Stimulated activated naive B cell treated with anti-CD40 and anti-IgM and Interleukin-4, amounts not matched to agents 10 μg/mL and 1 μg/mL and 100 μg/mL, for 72 hours (primary cell): ENCODE results near the gene HEBP1.

ENCODE experiments used
- ATAC-seq, 2 donors: fragments of 150-1000 bp; cut with Tn5 transposase; replicated peaks; 2 replicates each; pipeline ENCODE4 v1.10.0; 2021; ENCODE audit warnings: moderate library complexity in 1 of 2
- DNase-seq: peaks from one replicate; pipeline ENCODE4 v3.0.0; 2021
- H3K27ac Mint-ChIP-seq: one replicate; pipeline ENCODE4 v1.8.0; 2022; ENCODE audit warnings: mild to moderate bottlenecking, mixed read lengths
- H3K27me3 Mint-ChIP-seq, 2 donors: one replicate each; pipeline ENCODE4 v1.8.0; 2022; ENCODE audit warnings: mixed read lengths in 2 of 2
- H3K36me3 Mint-ChIP-seq, 2 donors: one replicate each; pipeline ENCODE4 v1.8.0; 2022; ENCODE audit warnings: mixed read lengths in 2 of 2, mild to moderate bottlenecking in 1 of 2
- H3K4me1 Mint-ChIP-seq, 2 donors: one replicate each; pipeline ENCODE4 v1.8.0; 2022; ENCODE audit warnings: mixed read lengths in 2 of 2, mild to moderate bottlenecking in 1 of 2
- H3K4me3 Mint-ChIP-seq, 2 donors: one replicate each; pipeline ENCODE4 v1.8.0; 2022; ENCODE audit warnings: mild to moderate bottlenecking in 2 of 2, mixed read lengths in 2 of 2, moderate library complexity in 1 of 2
- H3K9me3 Mint-ChIP-seq, 2 donors: one replicate each; pipeline ENCODE4 v1.8.0; 2022; ENCODE audit warnings: mixed read lengths in 2 of 2, mild to moderate bottlenecking in 1 of 2

HEBP1 gene

GRCh38 chr12:12973019-12973418, 27.0 kb downstream of the HEBP1 start:
- no peaks in the 10 kb centered on the region for H3K4me1 Mint-ChIP-seq
- no peaks in the 10 kb centered on the region for H3K27me3 Mint-ChIP-seq
- H3K4me3 Mint-ChIP-seq, result no peak overlapping the region
- no peak for DNase-seq
- no peak overlapping the region for H3K27ac Mint-ChIP-seq
- no peak for ATAC-seq
- peaks cover 30 to 44% of the 10 kb centered on the region in 2 donors for H3K36me3 Mint-ChIP-seq
- peaks cover 15% of the 10 kb centered on the region in 2 donors for H3K9me3 Mint-ChIP-seq

- ATAC-seq (no peak), DNase-seq (no peak)
- Mint-ChIP-seq H3K27me3 (no peaks in the 10 kb centered on the region), H3K36me3 (peaks cover 2 to 4% of the 10 kb centered on the region in 2 donors), H3K4me1 (no peaks in the 10 kb centered on the region), H3K4me3 (no peak overlapping the region), H3K9me3 (no peaks in the 10 kb centered on the region), H3K27ac (no peak overlapping the region)
Observed at GRCh38 chr12:12965836-12966235, 34.2 kb downstream of the HEBP1 start.

GRCh38 chr12:12964255-12964654, 35.8 kb downstream of the HEBP1 start:
- Mint-ChIP-seq H3K27me3 (no peaks in the 10 kb centered on the region), H3K9me3 (no peaks in the 10 kb centered on the region), H3K36me3 (peaks cover 2 to 4% of the 10 kb centered on the region in 2 donors), H3K27ac (no peak overlapping the region), H3K4me1 (no peaks in the 10 kb centered on the region), H3K4me3 (no peak overlapping the region)
- DNase-seq (no peak), ATAC-seq (no peak)

GRCh38 chr12:12960639-12961209, 39.3 kb downstream of the HEBP1 start:
- ATAC-seq (no peak), DNase-seq (no peak)
- Mint-ChIP-seq H3K4me1 (no peaks in the 10 kb centered on the region), H3K4me3 (no peak overlapping the region), H3K9me3 (no peaks in the 10 kb centered on the region), H3K27me3 (peaks cover 0 to 12% of the 10 kb centered on the region in 2 donors), H3K36me3 (no peaks in the 10 kb centered on the region), H3K27ac (no peak overlapping the region)

- Mint-ChIP-seq H3K27ac (no peak overlapping the region), H3K9me3 (no peaks in the 10 kb centered on the region), H3K4me1 (no peaks in the 10 kb centered on the region), H3K36me3 (no peaks in the 10 kb centered on the region), H3K27me3 (peaks cover 0 to 12% of the 10 kb centered on the region in 2 donors), H3K4me3 (no peak overlapping the region)
- ATAC-seq (no peak), DNase-seq (no peak)
Observed at GRCh38 chr12:12958886-12959285, 41.2 kb downstream of the HEBP1 start.

GRCh38 chr12:12954878-12955625, 45.0 kb downstream of the HEBP1 start:
- no peak overlapping the region for H3K27ac Mint-ChIP-seq
- ATAC-seq, result no peak
- no peak overlapping the region for H3K4me3 Mint-ChIP-seq
- no peaks in the 10 kb centered on the region for H3K36me3 Mint-ChIP-seq
- H3K4me1 Mint-ChIP-seq, result no peaks in the 10 kb centered on the region
- no peak for DNase-seq
- H3K9me3 Mint-ChIP-seq, result no peaks in the 10 kb centered on the region
- H3K27me3 Mint-ChIP-seq, result peaks cover 6 to 13% of the 10 kb centered on the region in 2 donors

- Mint-ChIP-seq H3K36me3 (peaks cover 0 to 3% of the 10 kb centered on the region in 2 donors), H3K27ac (no peak overlapping the region), H3K9me3 (no peaks in the 10 kb centered on the region), H3K4me1 (no peaks in the 10 kb centered on the region), H3K27me3 (peaks cover 13 to 20% of the 10 kb centered on the region in 2 donors), H3K4me3 (no peak overlapping the region)
- no peak for ATAC-seq
- no peak for DNase-seq
Observed at GRCh38 chr12:12954356-12954755, 45.7 kb downstream of the HEBP1 start.

GRCh38 chr12:12952036-12952435, 48.0 kb downstream of the HEBP1 start, which contains the start of gene GPRC5D:
Gene GPRC5D, minus strand, starts transcription at chr12:12952170. Its CDS starts 1,786 bp downstream, at chr12:12950384.
- peaks cover 0 to 3% of the 10 kb centered on the region in 2 donors for H3K36me3 Mint-ChIP-seq
- no peak within 1 kb of the TSS for H3K27ac Mint-ChIP-seq

GRCh38 chr12:12951504-12951903, 48.6 kb downstream of the HEBP1 start:
- H3K4me1 Mint-ChIP-seq, result no peaks in the 10 kb centered on the region
- H3K36me3 Mint-ChIP-seq, result peaks cover 0 to 3% of the 10 kb centered on the region in 2 donors
- H3K9me3 Mint-ChIP-seq, result no peaks in the 10 kb centered on the region
- no peak for DNase-seq
- ATAC-seq, result no peak
- no peak overlapping the region for H3K4me3 Mint-ChIP-seq
- H3K27ac Mint-ChIP-seq, result no peak overlapping the region
- peaks cover 16 to 17% of the 10 kb centered on the region in 2 donors for H3K27me3 Mint-ChIP-seq

More at GRCh38 chr12:12952036-12952435, 48.0 kb downstream of the HEBP1 start, which contains the start of gene GPRC5D:
- no peak for ATAC-seq
- peaks cover 16 to 18% of the 10 kb centered on the region in 2 donors for H3K27me3 Mint-ChIP-seq
- no peak within 1 kb of the TSS for H3K4me3 Mint-ChIP-seq
- H3K9me3 Mint-ChIP-seq, result no peaks in the 10 kb centered on the region
- DNase-seq, result no peak
- H3K4me1 Mint-ChIP-seq, result no peaks in the 10 kb centered on the region

- ATAC-seq (no peak), DNase-seq (no peak)
- Mint-ChIP-seq H3K36me3 (peaks cover 0 to 3% of the 10 kb centered on the region in 2 donors), H3K27ac (no peak overlapping the region), H3K4me1 (no peaks in the 10 kb centered on the region), H3K27me3 (peaks cover 10 to 12% of the 10 kb centered on the region in 2 donors), H3K9me3 (no peaks in the 10 kb centered on the region), H3K4me3 (no peak overlapping the region)
Observed at GRCh38 chr12:12947902-12948301, 52.2 kb downstream of the HEBP1 start.

GRCh38 chr12:12946686-12947355, 53.2 kb downstream of the HEBP1 start:
- Mint-ChIP-seq H3K4me3 (no peak overlapping the region), H3K27me3 (peaks cover 10 to 12% of the 10 kb centered on the region in 2 donors), H3K4me1 (no peaks in the 10 kb centered on the region), H3K9me3 (no peaks in the 10 kb centered on the region), H3K27ac (no peak overlapping the region), H3K36me3 (peaks cover 0 to 3% of the 10 kb centered on the region in 2 donors)
- ATAC-seq, result no peak
- DNase-seq, result no peak

- DNase-seq (no peak), ATAC-seq (no peak)
- Mint-ChIP-seq H3K9me3 (no peaks in the 10 kb centered on the region), H3K27me3 (peaks cover 10 to 12% of the 10 kb centered on the region in 2 donors), H3K36me3 (peaks cover 0 to 3% of the 10 kb centered on the region in 2 donors), H3K4me1 (no peaks in the 10 kb centered on the region), H3K27ac (no peak overlapping the region), H3K4me3 (no peak overlapping the region)
Observed at GRCh38 chr12:12945591-12945990, 54.5 kb downstream of the HEBP1 start.

- H3K9me3 Mint-ChIP-seq, result no peaks in the 10 kb centered on the region
- no peaks in the 10 kb centered on the region for H3K4me1 Mint-ChIP-seq
- no peak overlapping the region for H3K27ac Mint-ChIP-seq
- DNase-seq (no peak), ATAC-seq (no peak)
- no peaks in the 10 kb centered on the region for H3K36me3 Mint-ChIP-seq
- H3K27me3 Mint-ChIP-seq, result no peaks in the 10 kb centered on the region
- H3K4me3 Mint-ChIP-seq, result no peak overlapping the region
Observed at GRCh38 chr12:12943586-12944260, 56.3 kb downstream of the HEBP1 start.
